Ascending aorta (tissue), 2 donors: ENCODE measurements around the gene TMEM163. TPM values are rescaled to one million over a fixed set of nuclear protein-coding genes. Genes with fewer than 3 reads are reported as not detected.

Experiments
- DNase-seq, 2 donors: peaks; one replicate each; pipeline ENCODE4 v3.0.0-alpha.2; 2019; ENCODE audit warnings: low spot score in 2 of 2
- H3K27ac ChIP-seq, 2 donors: fragments of 200-600 bp; sonication (generic); one replicate each; pipeline ENCODE4 v1.5.1; 2016 to 2017; ENCODE audit warnings: mild to moderate bottlenecking in 1 of 2
- H3K27me3 ChIP-seq: fragments of 200-600 bp; sonication (generic); one replicate; pipeline ENCODE4 v1.5.1; 2017
- H3K36me3 ChIP-seq, 2 donors: fragments of 200-600 bp; sonication (generic); one replicate each; pipeline ENCODE4 v1.5.1; 2016
- H3K4me1 ChIP-seq, 2 donors: fragments of 200-600 bp; sonication (generic); one replicate each; pipeline ENCODE4 v1.5.1; 2016 to 2017; ENCODE audit warnings: mild to moderate bottlenecking in 1 of 2
- H3K4me3 ChIP-seq, 2 donors: fragments of 200-600 bp; sonication (generic); one replicate each; pipeline ENCODE4 v1.5.1; 2016 to 2017; ENCODE audit warnings: mild to moderate bottlenecking in 1 of 2
- H3K9me3 ChIP-seq, 2 donors: fragments of 200-600 bp; sonication (generic); one replicate each; pipeline ENCODE4 v1.5.1; 2016
- intact Hi-C: fragments of 100-400 bp; cut with DNase I; formaldehyde crosslinking; loops from one replicate; pipeline ENCODE4 v1.15.1; 2023
- total RNA-seq: library from RNA; depleted of rRNA; stranded (reverse); fragments of >200 nt; gene quantifications from one replicate; pipeline ENCODE4 v1.1.0, GENCODE V29; 2016
- TF ChIP-seq, protein P1 (sequence below), 3 experiments: fragments of 200-600 bp in 2 of 3; fragments of 450-650 bp in 1 of 3; sonication (generic) in 2 of 3; IDR thresholded peaks; one replicate each; pipeline ENCODE4 v1.5.1; 2016 to 2019; ENCODE audit warnings: antibody characterized with exemption in 3 of 3, mild to moderate bottlenecking in 1 of 3, moderate library complexity in 1 of 3

TMEM163 gene
- total RNA-seq, 1 donor from 2014 or later: not detected

DNA sequence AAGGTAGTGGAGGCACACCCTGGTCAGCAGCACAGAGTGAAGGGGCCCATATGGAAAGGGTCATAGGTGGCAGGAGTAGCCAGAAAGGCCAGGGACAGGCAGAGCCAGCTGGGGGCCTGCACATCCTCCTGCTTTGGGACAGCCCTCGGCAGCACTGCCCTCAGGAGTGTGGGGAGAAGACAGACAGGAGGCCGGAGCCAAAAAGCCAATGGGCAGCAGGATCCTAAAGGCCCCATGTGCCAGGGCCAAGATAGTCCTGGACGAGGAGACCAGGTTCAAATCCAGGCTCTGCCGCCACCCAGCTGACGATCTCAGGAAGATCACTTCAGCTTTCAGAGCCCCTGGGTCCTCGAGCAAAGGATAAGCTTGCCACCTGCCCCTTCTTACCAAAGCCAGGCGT, 220.1 kb downstream of the TMEM163 start:
- H3K36me3 ChIP-seq: no peaks in the 10 kb centered on the region
- no peaks in the 10 kb centered on the region for H3K4me1 ChIP-seq
- TF ChIP-seq, protein P1, sequence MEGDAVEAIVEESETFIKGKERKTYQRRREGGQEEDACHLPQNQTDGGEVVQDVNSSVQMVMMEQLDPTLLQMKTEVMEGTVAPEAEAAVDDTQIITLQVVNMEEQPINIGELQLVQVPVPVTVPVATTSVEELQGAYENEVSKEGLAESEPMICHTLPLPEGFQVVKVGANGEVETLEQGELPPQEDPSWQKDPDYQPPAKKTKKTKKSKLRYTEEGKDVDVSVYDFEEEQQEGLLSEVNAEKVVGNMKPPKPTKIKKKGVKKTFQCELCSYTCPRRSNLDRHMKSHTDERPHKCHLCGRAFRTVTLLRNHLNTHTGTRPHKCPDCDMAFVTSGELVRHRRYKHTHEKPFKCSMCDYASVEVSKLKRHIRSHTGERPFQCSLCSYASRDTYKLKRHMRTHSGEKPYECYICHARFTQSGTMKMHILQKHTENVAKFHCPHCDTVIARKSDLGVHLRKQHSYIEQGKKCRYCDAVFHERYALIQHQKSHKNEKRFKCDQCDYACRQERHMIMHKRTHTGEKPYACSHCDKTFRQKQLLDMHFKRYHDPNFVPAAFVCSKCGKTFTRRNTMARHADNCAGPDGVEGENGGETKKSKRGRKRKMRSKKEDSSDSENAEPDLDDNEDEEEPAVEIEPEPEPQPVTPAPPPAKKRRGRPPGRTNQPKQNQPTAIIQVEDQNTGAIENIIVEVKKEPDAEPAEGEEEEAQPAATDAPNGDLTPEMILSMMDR (IDR thresholded peaks at IDR 0.05): no peak
- no peaks in the 10 kb centered on the region for H3K27me3 ChIP-seq
- H3K27ac ChIP-seq: no peak overlapping the region
- intact Hi-C loops: no loop called here
- H3K9me3 ChIP-seq: no peaks in the 10 kb centered on the region
- DNase-seq: no peak
- H3K4me3 ChIP-seq: no peak overlapping the region

DNA sequence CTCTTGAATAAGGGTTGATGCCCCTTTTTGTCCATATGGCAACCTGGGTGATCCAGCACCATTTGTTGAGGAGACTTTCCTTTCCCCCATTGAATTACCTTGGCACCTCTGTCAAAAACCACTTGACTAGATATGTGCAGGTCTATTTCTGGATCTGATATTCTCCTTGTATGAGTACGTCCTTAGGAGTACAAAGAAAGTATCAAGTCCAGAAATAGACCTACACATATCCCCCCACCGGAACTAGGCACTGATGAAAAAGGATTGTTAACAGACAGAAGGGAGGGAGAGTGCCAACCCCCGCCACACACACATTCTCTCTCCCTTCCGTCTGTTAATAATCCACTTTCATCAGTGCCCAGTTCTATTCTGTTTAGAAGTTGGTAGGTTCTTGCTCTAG, 225.0 kb downstream of the TMEM163 start:
- TF ChIP-seq, protein P1 (IDR thresholded peaks at IDR 0.05): no peak
- Histone ChIP-seq H3K9me3 (no peaks in the 10 kb centered on the region), H3K4me3 (no peak overlapping the region), H3K36me3 (no peaks in the 10 kb centered on the region), H3K27me3 (no peaks in the 10 kb centered on the region), H3K27ac (no peak overlapping the region), H3K4me1 (no peaks in the 10 kb centered on the region)
- intact Hi-C loops: no loop called here
- DNase-seq: no peak

DNA sequence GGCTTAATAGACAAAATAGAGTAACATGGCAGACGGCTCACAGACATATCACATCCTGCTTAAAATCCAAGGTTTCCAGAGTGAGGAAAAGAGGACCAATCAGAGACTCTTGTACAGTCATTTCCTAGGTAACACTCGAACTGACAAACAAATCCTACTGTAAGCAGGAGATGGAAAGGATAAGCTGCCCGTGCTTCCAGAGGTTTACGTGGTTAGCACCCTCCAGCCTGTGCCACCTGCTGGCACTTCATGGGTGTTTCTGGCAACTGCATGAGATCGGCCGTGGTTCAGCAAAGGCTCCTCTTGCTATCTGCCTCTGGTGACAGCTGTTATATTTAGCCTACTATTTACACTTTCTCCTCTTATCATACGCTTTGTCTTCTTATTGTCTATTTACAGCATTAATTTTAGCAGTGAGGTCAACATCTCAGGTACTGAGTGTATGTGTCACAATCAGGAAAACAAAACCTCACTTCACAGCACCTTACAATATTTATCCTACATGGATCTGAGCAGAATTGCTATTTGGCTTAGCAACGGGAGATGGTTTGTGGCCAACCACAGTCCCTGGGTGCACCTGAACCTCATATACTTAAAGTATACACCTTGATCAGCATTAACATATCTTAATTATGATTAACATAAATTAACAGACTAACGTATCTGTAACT, 226.9 kb downstream of the TMEM163 start:
- intact Hi-C loops: no loop called here
- no peak overlapping the region for H3K4me3 ChIP-seq
- DNase-seq: no peak
- no peaks in the 10 kb centered on the region for H3K36me3 ChIP-seq
- H3K9me3 ChIP-seq: no peaks in the 10 kb centered on the region
- no peaks in the 10 kb centered on the region for H3K27me3 ChIP-seq
- H3K4me1 ChIP-seq: no peaks in the 10 kb centered on the region
- TF ChIP-seq, protein P1 (IDR thresholded peaks at IDR 0.05): no peak
- no peak overlapping the region for H3K27ac ChIP-seq

DNA sequence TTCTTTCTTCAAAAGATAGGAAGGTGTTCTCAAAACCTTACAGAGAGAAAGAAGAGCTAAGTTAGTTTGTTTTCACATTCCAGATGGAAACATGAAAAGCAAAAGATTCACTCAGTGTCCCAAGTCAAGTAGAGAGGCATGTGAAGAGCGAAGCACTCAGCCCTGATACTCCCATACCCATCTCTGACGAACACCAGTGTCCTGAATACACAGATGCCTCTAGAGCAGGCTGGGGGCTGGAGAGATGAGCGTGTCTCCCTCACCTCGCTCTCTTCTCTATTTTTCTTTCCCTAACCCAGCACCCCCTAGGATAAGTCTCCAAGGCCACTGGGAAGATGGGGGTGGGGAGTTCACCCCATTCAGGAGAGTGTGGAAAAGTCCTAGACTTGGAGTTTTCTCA, 227.8 kb downstream of the TMEM163 start:
- no peaks in the 10 kb centered on the region for H3K4me1 ChIP-seq
- H3K27ac ChIP-seq: no peak overlapping the region
- no peaks in the 10 kb centered on the region for H3K36me3 ChIP-seq
- no peaks in the 10 kb centered on the region for H3K9me3 ChIP-seq
- H3K4me3 ChIP-seq: no peak overlapping the region
- intact Hi-C loops: no loop called here
- no peaks in the 10 kb centered on the region for H3K27me3 ChIP-seq
- DNase-seq: no peak
- TF ChIP-seq, protein P1 (IDR thresholded peaks at IDR 0.05): no peak

DNA sequence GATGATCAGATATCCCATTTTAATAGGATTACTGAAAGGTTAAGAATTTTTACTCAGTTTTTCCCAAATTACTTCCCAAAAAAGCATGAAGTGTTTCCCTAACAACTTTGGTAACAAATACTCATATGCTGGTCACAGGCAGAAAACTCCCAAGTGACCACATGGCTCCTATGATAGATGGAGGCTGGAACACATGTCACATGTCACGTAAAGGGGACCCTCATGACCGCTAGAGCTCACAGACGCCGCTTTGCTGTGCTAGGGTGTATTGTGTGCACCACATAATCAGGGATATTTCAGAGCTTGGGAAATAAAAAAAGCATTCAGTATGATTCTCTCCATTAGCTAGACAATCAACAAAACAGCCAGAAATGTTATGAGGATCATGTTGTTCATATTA, 228.2 kb downstream of the TMEM163 start:
- intact Hi-C loops: no loop called here
- Histone ChIP-seq H3K27me3 (no peaks in the 10 kb centered on the region), H3K36me3 (no peaks in the 10 kb centered on the region), H3K9me3 (no peaks in the 10 kb centered on the region), H3K4me1 (no peaks in the 10 kb centered on the region), H3K27ac (no peak overlapping the region), H3K4me3 (no peak overlapping the region)
- no peak for DNase-seq
- TF ChIP-seq, protein P1 (IDR thresholded peaks at IDR 0.05): no peak
